HG03439 (cell line): Measurements from ENCODE around the gene TMEM26.

ENCODE experiments used
- ATAC-seq: cut with Tn5 transposase; IDR thresholded peaks from one replicate; pipeline ENCODE4 v1.9.1; 2021; ENCODE audit warnings: mild to moderate bottlenecking, moderate library complexity; ENCODE audit not compliant: unreplicated experiment

Gene TMEM26

DNA sequence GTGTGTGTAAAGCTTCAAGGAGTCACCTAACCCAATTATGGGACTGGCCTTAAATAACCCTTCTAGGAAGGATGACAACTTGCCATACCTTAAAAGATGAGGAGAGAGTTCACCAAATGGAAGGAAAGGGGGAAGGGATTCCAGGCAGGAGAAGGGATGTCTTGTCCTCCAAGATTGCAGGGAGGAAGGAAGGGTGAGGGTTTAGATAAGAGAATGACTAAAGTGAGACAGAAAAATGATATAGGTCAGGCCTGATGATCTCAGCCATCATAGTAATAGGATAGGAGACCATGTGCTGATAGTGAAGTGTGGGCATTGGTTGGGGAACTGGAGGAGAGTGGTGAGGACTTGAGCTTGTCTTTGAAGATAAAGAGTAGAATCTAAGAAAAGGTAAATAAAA lies 7.7 kb upstream of the TMEM26 start:
- no peak for ATAC-seq

DNA sequence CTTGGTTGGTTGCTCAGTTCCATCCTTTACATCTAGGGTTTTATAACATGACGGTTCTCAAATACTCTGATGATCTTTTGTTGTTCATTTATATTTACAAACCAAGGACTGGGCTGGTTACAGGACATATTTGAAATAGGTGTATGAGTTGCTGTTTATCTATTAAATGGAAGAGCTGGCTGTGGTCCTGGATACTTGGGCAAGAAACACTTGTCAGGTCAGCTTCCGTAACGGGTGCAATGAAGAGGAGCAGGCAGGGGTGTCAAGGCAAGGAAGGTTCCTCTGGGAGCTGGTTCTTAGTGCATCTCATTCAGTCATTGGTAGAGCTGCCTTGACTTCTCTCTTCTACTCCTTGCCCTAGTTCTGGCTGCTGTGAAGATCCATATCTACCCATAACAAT lies 4.8 kb upstream of the TMEM26 start:
- ATAC-seq = no peak

DNA sequence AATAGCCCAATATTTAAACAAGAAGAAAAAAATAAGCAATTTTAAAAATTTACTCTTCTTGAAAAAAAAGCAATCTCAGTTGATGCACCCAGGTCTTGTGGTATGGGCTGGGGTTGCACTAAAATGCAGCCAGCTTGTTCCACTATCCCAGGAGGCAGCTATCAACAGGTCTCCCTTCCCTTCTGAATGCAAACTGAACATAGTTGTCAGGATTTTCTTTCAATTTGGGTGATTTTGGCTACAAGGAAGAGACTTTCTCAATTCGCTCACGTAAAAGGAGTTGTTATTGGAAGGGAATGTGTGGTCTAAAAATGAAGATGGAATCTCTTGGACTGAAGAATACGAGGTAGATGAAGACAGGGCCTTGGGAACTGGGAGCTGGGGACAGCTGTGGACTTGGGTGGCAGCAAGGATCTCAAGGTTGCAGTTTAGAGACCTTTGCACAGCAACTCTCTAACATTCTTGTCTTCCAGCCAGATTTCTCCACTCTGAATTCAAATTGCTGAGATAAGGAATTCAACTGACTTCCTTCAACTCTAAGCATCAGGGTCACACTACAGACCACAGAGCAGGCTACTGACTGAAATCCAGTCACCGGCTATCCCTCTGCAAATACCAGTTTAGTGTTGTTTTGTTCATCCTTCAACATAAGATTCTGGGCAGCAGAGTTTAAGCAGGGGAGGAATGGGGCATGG lies 3.1 kb upstream of the TMEM26 start:
- no peak for ATAC-seq

DNA sequence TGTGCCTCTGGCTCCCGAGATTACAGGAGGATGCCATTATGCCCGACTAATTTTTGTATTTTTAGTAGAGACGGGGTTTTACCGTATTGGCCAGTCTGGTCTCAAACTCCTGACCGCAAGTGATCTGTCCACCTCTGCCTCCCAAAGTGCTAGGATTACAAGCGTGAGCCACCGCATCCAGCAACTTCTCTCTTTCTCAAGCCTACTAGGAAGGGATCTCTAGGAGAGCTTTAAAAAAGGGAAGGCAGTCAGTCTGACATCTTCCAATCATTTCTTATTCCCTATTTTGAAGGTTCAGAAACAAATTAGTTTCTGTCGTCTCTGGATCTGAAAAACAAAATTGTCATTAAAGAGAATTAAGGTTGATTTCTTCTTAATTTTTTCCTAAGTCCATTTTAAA lies 2.5 kb upstream of the TMEM26 start:
- ATAC-seq = no peak

DNA sequence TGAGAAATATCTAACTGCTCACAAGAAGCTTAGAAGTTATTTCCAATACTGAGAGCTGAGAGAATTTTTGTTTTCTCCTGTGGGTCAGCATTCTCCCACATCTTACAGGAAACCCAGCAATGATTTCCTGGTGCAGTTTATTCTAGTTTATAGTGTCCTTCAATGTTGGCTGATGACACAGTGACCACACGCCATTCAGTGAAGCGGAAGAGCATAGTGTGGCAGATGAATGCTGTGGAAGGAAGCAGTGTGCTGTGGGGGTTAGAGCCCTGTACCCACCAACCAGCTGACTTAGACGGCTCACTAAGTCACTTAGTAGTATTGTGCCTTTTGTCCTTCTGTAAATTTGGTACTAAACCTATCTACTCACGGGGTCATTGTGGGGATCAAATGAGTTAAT lies 1.4 kb upstream of the TMEM26 start:
- no peak for ATAC-seq

DNA sequence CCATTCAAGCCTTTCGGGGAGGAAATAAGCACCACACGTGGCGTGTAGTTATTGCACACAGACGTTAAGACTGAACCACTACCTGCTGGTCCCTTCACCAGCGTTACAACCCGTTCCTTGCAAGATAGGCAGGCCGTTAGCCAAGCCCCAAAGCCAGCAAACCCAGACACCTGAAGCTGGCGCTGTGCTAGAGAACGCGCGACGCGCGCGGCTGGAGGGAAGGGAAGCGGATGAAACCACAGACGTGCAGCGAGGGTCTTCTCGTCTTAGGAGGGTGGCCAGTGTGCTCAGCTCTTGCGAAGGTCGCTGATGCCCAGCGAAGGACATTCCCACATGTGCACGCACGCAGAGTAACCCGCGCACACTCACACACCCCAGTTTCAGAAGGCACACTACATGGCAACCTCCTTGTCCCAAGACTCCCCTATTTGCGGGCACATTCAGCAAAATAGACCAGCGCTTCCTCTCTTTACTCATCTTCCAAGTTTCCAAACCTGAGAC lies 980 bp downstream of the TMEM26 start:
- ATAC-seq = no peak

DNA sequence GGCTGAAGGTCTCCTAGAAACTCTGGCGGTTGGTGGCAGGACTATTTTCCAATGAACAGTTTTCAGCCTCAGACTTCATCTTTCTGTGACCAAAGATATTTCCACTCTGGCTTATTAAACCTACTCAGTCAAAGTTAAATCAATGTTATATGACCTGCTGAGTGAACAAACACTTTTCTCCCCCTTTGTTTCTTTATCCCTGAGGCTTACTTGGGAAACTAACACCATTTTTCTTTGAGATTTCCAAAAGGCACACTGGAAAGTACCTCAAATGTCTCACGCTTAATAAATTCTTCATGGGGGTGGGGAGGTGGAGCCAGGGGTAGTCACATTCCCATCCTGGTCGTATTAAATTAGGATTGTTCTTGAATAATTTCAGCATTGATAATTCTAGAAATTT lies 1.8 kb downstream of the TMEM26 start:
- ATAC-seq = no peak

DNA sequence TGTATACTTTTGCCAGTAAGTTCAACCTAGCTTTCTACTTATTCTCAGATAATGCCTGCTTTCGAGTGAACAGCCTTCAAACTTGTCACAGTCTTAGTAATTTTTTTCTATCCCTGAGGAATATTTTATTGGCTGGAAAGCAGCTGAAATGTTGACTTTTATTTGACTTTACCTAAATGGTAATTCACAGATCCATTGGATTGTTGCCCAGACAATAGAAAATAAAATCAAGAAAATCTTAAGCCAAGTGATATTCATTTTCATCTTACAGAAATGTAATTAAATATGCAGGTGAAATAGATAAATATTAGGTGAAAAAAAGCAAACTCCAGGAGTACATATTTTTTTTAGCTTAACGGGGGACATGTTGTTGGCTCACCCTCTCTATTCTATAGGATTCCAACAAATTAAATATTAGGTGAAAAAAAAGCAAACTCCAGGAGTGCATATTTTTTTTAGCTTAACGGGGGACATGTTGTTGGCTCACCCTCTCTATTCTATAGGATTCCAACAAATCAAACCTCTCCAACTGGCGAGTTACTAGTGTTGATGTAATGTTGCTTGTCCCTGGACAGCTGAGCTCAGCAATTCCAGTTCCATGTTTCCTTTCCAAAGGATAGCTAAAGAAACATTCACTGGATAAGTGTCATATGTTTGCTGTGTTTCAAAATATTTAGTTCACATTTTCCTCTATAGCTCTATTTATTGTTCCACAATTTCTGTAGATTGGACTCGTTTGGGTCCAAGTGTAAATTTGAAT lies 4.2 kb downstream of the TMEM26 start:
- ATAC-seq = no peak

DNA sequence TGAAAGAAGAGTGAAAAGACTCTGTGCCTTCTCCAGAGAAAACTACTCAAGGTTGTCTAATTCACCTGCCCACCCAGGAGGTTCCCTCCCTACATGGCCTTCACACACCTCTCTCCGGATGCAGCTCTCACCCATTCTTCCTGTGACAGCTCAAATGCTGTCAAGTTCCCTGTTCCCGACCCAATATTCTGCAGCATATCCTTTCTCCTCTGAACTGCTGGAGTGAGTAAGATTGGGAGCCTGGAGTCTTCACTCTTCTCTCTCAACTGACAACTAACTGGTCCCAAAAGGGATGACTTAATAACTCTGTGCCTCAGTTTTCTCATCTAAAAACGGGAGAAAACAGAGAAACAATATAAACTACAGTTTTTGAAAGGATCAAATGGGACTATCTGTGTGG lies 5.1 kb downstream of the TMEM26 start:
- no peak for ATAC-seq

DNA sequence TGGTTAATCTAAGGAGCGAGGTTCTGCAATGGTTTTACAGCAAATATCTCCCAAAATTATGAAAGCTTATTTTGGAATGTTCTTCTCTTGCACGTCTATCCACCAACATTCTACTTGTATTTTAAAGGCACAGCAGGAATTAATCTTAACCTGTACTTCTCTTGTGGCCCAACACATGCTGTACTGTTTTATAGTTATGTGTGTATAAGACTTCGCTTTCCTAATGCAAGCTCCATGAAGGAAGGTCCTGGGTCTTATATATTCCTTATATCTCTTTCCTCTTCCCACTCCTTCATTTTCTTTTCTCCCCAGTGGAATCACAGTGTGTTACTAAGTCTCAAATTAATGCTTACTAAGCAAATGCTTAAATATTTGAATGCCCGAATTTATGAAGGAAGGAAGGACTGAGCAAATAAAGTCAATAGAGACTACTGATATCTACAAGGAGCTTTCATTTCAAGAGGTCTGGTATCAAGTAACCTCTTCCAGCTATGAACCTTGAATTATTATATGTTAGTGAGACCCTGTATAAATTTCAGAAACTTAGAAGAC lies 14.0 kb downstream of the TMEM26 start:
- no peak for ATAC-seq

DNA sequence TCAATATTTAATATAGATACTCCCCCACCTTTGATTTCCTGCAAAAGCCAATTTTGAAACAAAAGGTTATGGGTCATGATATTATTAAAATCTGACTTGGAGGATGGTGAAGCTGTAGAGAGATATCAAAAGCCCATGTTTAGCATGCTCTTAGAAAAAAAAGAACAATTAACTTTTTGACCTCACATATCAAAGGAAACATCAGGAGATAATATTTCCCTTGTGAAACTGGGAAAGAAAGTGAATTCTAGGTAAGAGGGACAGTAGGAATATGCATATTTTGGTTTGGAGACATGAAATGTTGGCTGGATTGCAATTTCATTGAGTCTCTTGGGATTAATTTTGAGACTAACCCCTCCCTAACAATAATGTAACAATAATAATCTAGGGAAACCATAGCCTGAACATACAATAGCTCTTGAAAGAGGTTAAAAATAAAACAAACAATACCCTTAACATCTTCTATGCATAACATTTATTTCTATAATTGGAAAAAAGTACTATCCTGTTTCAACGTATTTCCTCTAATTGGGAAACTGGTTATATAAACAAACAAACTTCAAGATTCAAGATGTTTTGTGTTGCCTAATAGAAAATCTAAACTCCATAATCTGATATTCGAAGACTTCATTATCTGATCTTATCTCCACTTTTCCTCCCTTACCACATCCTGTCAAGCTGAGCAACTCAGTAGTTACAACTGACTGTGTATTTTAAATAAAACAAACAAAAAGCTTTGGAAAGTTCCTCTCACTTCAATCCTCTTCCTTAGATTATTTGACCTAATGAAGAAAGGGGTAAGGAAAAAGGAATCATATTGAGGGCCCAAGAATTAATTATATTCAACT lies 14.8 kb downstream of the TMEM26 start:
- ATAC-seq = no peak

DNA sequence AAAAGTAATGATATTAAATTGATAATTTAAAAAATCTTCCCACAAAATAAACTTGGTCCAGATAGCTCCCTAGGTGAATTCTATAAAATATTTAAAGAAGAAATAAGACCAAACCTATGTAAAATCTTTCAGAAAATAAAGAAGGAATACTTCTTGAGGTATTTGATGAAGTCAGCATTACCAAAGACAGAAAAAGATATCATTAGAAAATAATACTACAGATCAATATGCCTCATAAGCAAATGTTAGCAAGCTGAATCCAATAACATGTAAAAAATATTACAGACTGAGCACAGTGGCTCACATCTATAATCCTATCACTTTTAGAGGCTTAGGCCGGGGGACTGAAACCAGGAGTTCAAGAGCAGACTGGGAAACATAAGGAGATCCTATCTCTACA lies 30.0 kb downstream of the TMEM26 start:
- no peak for ATAC-seq

DNA sequence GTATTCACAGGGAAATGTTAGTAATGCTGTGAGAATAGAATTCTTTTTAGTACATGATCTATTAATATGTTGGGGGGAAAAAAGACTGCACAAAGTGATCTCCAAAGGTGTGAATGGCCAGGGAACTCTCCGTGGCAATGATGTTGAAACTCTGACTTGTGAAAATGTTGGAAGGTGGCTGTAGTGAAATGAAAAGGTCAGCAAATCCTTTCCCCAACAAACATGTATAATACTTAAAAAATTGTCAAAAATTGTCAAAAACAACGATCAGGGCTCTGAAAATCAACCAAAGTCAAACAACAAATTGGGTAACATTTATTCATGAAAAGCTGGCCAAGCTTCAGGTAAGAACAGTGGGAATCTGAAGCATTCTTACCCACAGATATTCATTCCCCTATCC lies 35.5 kb downstream of the TMEM26 start:
- ATAC-seq = no peak

DNA sequence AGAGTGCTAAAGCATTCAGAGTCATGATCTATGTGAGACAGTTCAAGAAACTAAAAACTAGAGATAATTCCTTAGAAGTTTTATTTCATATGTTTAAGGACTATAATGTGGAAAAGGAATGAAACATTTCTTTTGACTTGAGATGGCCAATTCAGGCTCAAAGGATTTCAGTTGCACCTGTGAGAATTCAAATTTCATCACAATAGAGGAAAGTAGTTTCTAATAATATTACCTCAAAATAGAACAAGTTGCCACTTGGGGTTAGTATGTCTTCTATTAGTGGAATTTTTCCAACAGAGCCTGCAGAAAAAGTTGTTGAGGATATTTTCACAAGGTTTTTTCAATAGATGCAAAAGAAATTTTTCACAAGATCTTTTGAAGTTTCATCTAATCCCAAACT lies 37.4 kb downstream of the TMEM26 start:
- ATAC-seq = no peak

DNA sequence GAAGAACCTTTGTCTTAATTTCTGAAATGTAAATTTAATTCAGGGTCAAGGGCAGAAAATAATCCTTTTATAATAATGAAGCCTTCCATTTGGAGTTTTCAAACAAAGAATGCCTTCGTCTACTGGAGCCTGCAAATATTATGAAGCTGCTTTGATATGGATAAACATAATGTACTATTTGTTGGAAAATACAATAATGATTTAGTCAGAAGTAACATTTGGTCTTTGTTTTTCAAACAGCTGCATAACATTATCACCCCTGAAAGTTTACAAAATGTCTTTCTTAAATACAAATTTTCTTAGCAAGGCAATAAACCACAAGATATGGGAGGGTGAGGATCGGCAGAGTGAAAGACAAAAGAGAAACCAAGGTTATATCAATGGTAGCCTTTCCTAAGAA lies 41.5 kb downstream of the TMEM26 start:
- no peak for ATAC-seq

DNA sequence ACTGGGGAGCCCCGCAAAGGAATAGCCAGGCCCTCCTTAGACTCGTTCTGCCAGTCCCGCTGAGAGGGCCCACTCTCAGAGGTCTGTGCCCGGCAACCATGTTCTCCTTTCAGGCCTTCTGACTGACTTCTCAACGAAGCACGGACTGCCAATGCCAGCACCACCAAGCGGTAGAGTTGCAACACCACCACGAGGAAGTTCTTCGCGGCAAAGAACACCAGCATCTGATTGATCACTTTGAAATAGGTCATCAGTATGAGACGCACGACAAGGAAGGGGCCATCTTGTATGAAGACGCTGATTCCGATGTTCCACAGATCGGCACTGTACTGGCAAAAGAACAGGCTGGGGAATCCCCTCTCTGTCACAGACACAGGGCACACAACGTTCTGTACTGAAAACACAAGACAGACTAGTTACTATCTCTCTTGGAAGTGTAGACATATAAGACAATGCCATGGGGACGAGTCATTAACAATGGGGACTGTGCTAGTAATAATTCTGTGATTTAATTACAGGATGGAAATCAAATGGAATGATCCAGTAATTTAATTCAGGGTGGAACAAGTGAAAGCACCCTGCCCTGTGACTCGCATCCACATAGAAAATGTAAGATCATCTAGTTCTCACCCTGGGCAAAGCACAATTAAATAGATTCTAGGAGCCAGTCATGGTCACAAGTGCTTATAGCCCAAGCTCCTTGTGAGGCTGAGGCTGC lies 42.7 kb downstream of the TMEM26 start:
- ATAC-seq = no peak

DNA sequence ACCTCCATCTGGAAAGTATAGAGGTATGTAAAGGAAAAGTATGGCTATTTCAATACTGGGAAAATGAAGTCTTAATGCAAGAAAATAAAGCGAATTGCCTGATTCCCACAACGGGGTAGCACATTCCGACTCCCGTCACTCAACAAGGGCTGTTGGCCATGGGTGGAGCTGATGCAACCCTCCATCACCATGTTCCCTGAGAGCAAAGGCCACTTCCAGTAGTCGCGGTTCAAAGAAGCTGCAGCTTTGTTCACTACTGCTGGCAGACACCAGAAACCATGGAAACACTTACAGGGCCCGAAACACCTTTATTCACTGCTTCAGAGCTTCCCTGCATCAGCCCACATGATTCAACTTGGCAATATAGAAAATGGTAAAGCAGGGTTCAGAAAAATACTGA lies 44.0 kb downstream of the TMEM26 start:
- no peak for ATAC-seq

DNA sequence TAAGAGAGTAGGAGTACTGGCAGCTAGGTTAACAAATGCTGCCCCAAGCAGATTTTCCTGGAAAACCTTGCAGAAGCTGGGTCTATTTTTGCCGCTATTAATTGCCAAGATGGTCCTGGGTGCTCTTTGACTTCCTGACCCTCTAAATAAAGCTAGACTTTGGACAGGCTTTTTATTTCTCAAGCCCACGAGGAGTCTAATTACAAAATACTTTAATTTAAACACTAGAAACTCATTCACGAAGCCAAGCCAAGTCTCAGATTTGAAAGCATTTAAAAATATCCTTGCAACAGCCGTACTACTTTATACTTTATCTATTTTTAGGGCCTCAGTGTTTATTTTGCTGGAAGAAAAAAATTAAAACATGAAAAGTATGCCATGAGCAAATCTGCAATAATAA lies 45.1 kb downstream of the TMEM26 start:
- no peak for ATAC-seq

DNA sequence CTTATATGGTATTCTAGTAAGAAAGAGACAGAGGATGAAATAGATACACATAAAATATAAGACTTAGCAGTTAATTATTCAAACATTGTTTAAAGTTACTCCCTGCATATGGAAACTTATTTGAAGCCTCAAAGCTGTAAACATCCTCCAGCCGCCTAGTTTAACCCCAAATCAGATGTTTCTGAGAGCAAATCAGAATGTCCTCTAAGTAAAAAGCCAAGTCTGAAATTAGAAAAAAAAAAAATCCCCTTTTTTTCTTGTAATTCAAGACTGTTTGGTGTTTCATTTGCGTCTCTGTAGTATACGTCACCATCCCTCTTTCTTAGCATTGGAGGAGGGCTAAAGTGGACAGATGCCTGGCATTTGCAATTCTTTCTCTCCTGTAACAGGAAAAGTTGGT lies 46.4 kb downstream of the TMEM26 start:
- no peak for ATAC-seq

DNA sequence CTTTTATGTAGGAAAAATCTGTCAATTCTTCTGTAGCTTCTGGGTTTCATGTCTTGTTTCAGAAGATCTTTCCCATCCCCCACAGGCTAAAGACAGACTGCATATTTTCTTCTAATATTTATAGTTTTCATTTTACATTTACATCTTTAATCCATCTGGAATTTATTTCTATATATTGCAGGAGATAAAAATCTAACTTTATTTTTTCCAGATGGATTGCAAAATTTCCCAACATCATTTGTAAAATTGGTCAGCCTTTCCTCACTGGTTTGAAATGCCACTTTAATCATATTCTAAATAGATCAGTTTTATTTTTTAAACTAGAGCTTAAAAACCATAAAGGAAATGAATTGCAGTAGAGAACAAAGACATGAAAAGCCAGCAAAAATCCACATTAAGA lies 46.9 kb downstream of the TMEM26 start:
- no peak for ATAC-seq

DNA sequence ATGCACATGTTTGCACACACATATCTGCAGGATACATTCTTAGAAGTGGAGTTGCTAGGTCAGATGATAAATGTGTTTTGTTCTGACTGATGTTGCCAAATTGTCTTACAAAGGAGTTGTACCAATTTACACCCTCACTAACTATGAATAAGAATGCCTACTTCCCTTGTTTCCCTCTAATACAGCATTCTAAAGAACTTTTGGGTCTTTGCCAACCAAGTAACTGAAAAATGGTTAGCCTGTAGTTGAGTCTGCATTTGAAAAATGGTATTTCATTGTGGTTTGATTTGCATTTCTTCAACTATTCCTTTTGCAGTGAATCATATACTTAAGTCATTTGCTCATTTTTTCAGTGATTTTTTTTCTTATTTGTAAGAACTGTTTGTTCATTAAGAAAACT lies 48.4 kb downstream of the TMEM26 start:
- no peak for ATAC-seq
